Adrenal gland (tissue), 12 donors: Measurements from ENCODE around the gene RHOBTB3. TPM values are rescaled to one million over a fixed set of nuclear protein-coding genes. Genes with fewer than 3 reads are reported as not detected.

Experiments
- DNase-seq, 7 donors: peaks; one replicate each; pipeline ENCODE4 v3.0.0-alpha.2; 2019 to 2020
- H3K27ac ChIP-seq, 5 donors: fragments of 200-600 bp; sonication (generic) in 4 of 5; 1 replicate in 3 of 5; 2 replicates in 2 of 5; pipeline versions ENCODE4 v1.5.1 to v1.8.0; 2016 to 2020; ENCODE audit warnings: mild to moderate bottlenecking in 1 of 5
- H3K27me3 ChIP-seq: fragments of 200-600 bp; 2 replicates; pipeline ENCODE4 v1.8.0; 2021
- H3K36me3 ChIP-seq, 2 donors: fragments of 200-600 bp; replicated peaks in 1 of 2; 1 replicate in 1 of 2; 2 replicates in 1 of 2; pipeline versions ENCODE4 v1.5.1 to v1.8.0; 2018 to 2022
- H3K4me1 ChIP-seq, 2 donors: fragments of 200-600 bp; replicated peaks in 1 of 2; 1 replicate in 1 of 2; 2 replicates in 1 of 2; pipeline versions ENCODE4 v1.5.1 to v1.8.0; 2018 to 2021
- H3K4me3 ChIP-seq, 4 donors: fragments of 200-600 bp; sonication (generic) in 3 of 4; one replicate each; pipeline ENCODE4 v1.5.1; 2016 to 2018
- H3K9me3 ChIP-seq, 3 donors: fragments of 200-600 bp; sonication (generic) in 1 of 3; replicated peaks in 1 of 3; 1 replicate in 2 of 3; 2 replicates in 1 of 3; pipeline versions ENCODE4 v1.5.1 to v1.8.0; 2016 to 2021
- CTCF ChIP-seq, 6 experiments: fragments of 450-650 bp in 4 of 6; fragments of 200-600 bp in 2 of 6; sonication (generic) in 1 of 6; IDR thresholded peaks; 1 replicate in 5 of 6; 2 replicates in 1 of 6; pipeline versions ENCODE4 v1.5.1 to v1.8.0; 2016 to 2021; ENCODE audit warnings: antibody characterized with exemption in 6 of 6, mild to moderate bottlenecking in 2 of 6, moderate library complexity in 1 of 6
- POLR2A ChIP-seq, 2 donors: fragments of 450-650 bp; IDR thresholded peaks; one replicate each; pipeline ENCODE4 v1.6.1; 2017; ENCODE audit warnings: antibody characterized with exemption in 2 of 2, mild to moderate bottlenecking in 2 of 2, moderate library complexity in 1 of 2
- WGBS, 4 donors: extraction: QIAGEN DNeasy Blood & Tissue Kit in 2 of 4; methylation state at CpG; one replicate each; pipeline versions ENCODE4 v1.1.5 to v1.1.7; 2013 to 2017; 5-methylcytosine and 5-hydroxymethylcytosine counted together
- intact Hi-C, 2 donors: fragments of 100-400 bp; cut with DNase I; formaldehyde crosslinking; loops; one replicate each; pipeline versions ENCODE4 v1.14.1 to v1.15.0; 2022 to 2023
- polyA plus RNA-seq, 3 donors: library from polyadenylated mRNA; stranded (reverse); fragments of 200-250 nt in 2 of 3; fragments of 350-450 nt in 1 of 3; fragmentation: Illumina TruSeq in 1 of 3; extraction: RNeasy Lipid Tissue Mini Kit (QIAGEN cat#74804) in 1 of 3; gene quantifications; one replicate each; pipeline ENCODE4 v1.2.3, GENCODE V29; 2013 to 2014
- total RNA-seq, 9 donors: library from RNA; depleted of rRNA in 4 of 9; stranded (reverse); fragments of >200 nt in 4 of 9; fragments of 120-200 nt in 1 of 9; fragmentation: NEBNext Ultra II Directional in 1 of 9; extraction: Animal tissue kit (Norgen Biotek cat#: 25700) in 1 of 9; gene quantifications; one replicate each; pipeline versions ENCODE4 v1.1.0 to v1.2.4, GENCODE V29; 2013 to 2023
- donor health status: healthy with polysubstance abuse.
- donor health status: Bipolar disorder and iron deficiency.
- donor health status: DM: yes; HTN: yes; CAD: no.
- donor health status: DM: no; HTN: no; CAD: no.
- donor health status: DM: no; HTN: no; CAD: no.
- donor health status: DM: yes; HTN: yes; CAD: no.

The RHOBTB3 gene
- total and polyA plus RNA-seq, 12 donors, result 23.9 to 258 (median 108) TPM

GRCh38 chr5:95771892-95772291 lies 40.8 kb downstream of the RHOBTB3 start:
- Histone ChIP-seq H3K9me3 (no peaks in the 10 kb centered on the region), H3K27me3 (no peaks in the 10 kb centered on the region), H3K4me1 (peaks cover 24 to 26% of the 10 kb centered on the region in 2 donors), H3K27ac (peak overlapping the region; percentile 36 to 73 (median 69)), H3K36me3 (peaks cover 0 to 12% of the 10 kb centered on the region in 2 donors), H3K4me3 (no peak overlapping the region)
- 67 to 75% (median 71%) methylated on average over 2 of the region's 2 CpGs for WGBS, 4 donors
- TF ChIP-seq CTCF (IDR thresholded peaks at IDR 0.05), result no peak
- TF ChIP-seq POLR2A (IDR thresholded peaks at IDR 0.05), result no peak
- no peak for DNase-seq
- intact Hi-C loops, result no loop called here

- Histone ChIP-seq H3K27ac (peak overlapping the region in 1 of 5 donors; percentile 17), H3K27me3 (no peaks in the 10 kb centered on the region), H3K9me3 (no peaks in the 10 kb centered on the region), H3K4me1 (peaks cover 24 to 34% of the 10 kb centered on the region in 2 donors), H3K4me3 (no peak overlapping the region), H3K36me3 (peaks cover 0 to 9% of the 10 kb centered on the region in 2 donors)
- 67 to 80% (median 78%) methylated on average over 2 to 3 of the region's 3 CpGs for WGBS, 4 donors
- intact Hi-C loops, result no loop called here
- no peak for TF ChIP-seq POLR2A (IDR thresholded peaks at IDR 0.05)
- TF ChIP-seq CTCF (IDR thresholded peaks at IDR 0.05), result no peak
- no peak for DNase-seq
Measured at GRCh38 chr5:95773335-95774059, 42.4 kb downstream of the RHOBTB3 start.

GRCh38 chr5:95777441-95777840 lies 46.3 kb downstream of the RHOBTB3 start:
- Histone ChIP-seq H3K27ac (no peak overlapping the region), H3K9me3 (no peaks in the 10 kb centered on the region), H3K36me3 (no peaks in the 10 kb centered on the region), H3K27me3 (no peaks in the 10 kb centered on the region), H3K4me3 (no peak overlapping the region), H3K4me1 (peaks cover 23 to 41% of the 10 kb centered on the region in 2 donors)
- TF ChIP-seq POLR2A (IDR thresholded peaks at IDR 0.05), result no peak
- no peak for TF ChIP-seq CTCF (IDR thresholded peaks at IDR 0.05)
- no peak for DNase-seq
- WGBS, 4 donors, result 88 to 98% (median 91%) methylated on average over 3 of the region's 3 CpGs
- intact Hi-C loops, result no loop called here

- intact Hi-C loops, result no loop called here
Measured at GRCh38 chr5:95778713-95779436, 47.7 kb downstream of the RHOBTB3 start.

More at GRCh38 chr5:95778713-95779436, 47.7 kb downstream of the RHOBTB3 start:
- no peak overlapping the region for H3K4me3 ChIP-seq
- peak overlapping the region in 3 of 5 donors; percentile 57 to 83 (median 72) for H3K27ac ChIP-seq
- H3K27me3 ChIP-seq, result no peaks in the 10 kb centered on the region
- WGBS, 4 donors, result 76 to 82% (median 80%) methylated on average over 7 of the region's 7 CpGs
- H3K36me3 ChIP-seq, result no peaks in the 10 kb centered on the region
- no peaks in the 10 kb centered on the region for H3K9me3 ChIP-seq
- no peak for DNase-seq
- peaks cover 15 to 37% of the 10 kb centered on the region in 2 donors for H3K4me1 ChIP-seq
- TF ChIP-seq POLR2A (IDR thresholded peaks at IDR 0.05), result no peak
- no peak for TF ChIP-seq CTCF (IDR thresholded peaks at IDR 0.05)
